ENCODE results near the gene CKMT1A.
"Not testable (repeated sequence)": the region's sequence is repeated elsewhere in the genome, so short reads cannot be mapped to it uniquely, and the experiment has no call there.

GRCh38 chr15:43689604-43690301, 3.9 kb upstream of the CKMT1A start:
- not testable (repeated sequence) for TF ChIP-seq ZNF384, SP1, ARNT (IDR thresholded peaks at IDR 0.05)
